HG02943 (cell line): ENCODE data around the gene SPEG.

Experiments
- ATAC-seq: cut with Tn5 transposase; IDR thresholded peaks from one replicate; pipeline ENCODE4 v1.9.1; 2021; ENCODE audit warnings: mild to moderate bottlenecking, low read depth, moderate library complexity; ENCODE audit not compliant: unreplicated experiment

Gene SPEG

DNA sequence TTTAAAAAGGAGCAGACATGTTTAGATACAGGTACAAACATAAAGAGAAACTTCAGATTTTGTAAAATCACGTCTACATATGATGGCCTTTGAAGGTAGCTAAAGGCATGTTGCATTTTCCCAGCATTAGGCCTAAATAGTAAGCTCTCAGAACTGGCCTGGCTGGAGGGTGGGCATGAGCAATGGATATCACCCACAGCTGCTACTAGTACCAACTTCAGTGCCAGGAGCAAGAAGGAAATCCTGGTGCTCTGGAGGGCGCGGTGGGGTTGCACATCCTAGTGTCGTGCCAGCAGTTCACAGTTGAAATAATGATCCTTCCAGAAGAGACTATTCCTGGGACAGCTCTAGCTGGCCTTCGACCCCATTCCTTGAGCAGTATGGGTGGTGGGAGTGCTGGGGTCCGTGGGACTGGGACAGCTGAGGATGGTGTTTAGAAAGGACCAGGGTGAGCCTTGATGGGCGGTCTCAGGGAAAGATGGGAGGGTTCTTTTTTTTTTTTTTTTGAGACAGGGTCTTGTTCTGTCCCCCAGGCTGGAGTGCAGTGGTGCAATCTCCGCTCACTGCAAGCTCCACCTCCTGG lies 11.6 kb upstream of the SPEG start:
- ATAC-seq = no peak

GRCh38 chr2:219423652-219424377 lies 10.8 kb upstream of the SPEG start:
- no peak for ATAC-seq

- ATAC-seq = no peak
Observed at GRCh38 chr2:219425238-219426067, 9.2 kb upstream of the SPEG start.

- ATAC-seq = no peak
Observed at GRCh38 chr2:219426068-219426443, 8.6 kb upstream of the SPEG start.

GRCh38 chr2:219426534-219427136 lies 8.0 kb upstream of the SPEG start:
- no peak for ATAC-seq

DNA sequence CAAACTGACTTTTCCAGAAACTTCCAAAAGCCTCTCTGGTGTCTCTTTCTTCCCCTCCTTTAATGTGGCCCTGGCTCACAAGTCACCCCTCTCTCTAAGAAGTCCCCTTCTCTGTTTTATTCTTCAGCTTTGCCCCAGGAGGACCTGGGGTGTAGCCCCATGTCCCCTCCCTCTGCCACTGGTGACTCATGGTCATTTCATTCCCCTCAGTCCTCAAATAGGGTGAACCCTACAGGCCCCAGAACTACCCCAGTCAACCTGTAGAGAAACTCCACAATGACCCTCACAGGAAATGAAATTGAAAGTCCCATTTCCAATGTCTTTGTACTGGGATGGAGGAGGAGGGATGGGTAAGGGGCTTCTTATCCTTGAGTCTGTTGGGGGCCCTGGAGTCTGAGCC lies 6.2 kb upstream of the SPEG start:
- no peak for ATAC-seq

GRCh38 chr2:219429958-219430606 lies 4.6 kb upstream of the SPEG start:
- ATAC-seq = no peak

GRCh38 chr2:219430633-219431615 lies 3.7 kb upstream of the SPEG start:
- no peak for ATAC-seq

- ATAC-seq = no peak
Observed at GRCh38 chr2:219433666-219434467, 776 bp upstream of the SPEG start.

DNA sequence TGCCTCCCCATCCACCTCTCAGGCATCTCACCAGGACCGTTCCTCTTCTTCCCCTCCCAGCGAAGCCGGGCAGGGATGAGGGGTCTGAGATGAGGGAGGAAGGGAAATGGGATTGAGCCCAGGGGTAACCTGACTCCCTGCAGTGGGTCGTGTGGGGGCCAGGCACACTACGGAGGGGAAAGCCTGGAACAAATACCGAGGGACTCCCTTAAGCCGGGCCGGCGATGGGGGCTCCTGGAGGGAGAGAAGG lies 250 bp upstream of the SPEG start:
- no peak for ATAC-seq

DNA sequence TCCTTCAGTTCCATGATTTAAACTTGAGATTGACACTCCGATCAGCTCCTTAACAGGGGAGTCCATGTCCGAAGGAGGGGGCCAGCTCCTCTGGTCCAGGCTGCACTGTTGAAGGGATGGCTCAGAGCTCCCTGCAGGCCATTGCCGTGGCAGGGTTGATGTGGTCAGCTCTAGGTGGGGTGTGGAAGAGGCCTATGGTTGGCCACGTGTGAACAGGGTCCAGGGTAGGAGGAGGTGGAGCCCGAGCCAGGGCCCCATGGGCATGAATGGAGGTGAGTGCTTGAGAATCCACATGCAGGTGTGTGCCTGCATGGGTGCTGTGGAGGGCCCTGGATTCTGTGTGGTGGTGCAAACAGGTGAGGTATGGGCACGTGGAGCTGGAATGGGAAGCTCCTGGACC lies 1.1 kb downstream of the SPEG start:
- no peak for ATAC-seq

GRCh38 chr2:219436491-219436890 lies 1.8 kb downstream of the SPEG start:
- ATAC-seq = no peak

DNA sequence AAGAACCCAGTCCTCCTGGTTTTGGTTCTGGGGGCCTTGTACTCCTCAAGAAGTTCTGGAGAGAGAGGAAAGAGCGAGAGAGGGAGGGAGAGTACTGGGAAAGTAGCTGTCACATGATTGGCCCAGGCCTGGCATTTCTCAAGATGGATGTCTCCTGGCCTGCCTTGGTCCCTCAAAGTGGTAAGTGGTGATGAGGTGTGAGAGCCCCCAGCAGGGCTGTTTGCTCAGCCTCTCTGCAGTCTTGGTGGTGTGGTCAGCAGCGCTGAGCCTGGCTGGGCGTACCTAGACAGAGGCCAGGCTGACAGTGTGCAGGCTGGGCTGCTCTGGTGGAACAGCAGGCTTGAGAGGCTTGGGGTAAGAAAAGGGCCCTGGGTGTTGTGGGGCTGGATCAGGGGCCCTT lies 2.5 kb downstream of the SPEG start:
- no peak for ATAC-seq

- no peak for ATAC-seq
Observed at GRCh38 chr2:219437690-219438206, 3.1 kb downstream of the SPEG start.

- ATAC-seq = no peak
Observed at GRCh38 chr2:219438453-219438852, 3.8 kb downstream of the SPEG start.

- ATAC-seq = no peak
Observed at GRCh38 chr2:219439506-219439905, 4.9 kb downstream of the SPEG start.

DNA sequence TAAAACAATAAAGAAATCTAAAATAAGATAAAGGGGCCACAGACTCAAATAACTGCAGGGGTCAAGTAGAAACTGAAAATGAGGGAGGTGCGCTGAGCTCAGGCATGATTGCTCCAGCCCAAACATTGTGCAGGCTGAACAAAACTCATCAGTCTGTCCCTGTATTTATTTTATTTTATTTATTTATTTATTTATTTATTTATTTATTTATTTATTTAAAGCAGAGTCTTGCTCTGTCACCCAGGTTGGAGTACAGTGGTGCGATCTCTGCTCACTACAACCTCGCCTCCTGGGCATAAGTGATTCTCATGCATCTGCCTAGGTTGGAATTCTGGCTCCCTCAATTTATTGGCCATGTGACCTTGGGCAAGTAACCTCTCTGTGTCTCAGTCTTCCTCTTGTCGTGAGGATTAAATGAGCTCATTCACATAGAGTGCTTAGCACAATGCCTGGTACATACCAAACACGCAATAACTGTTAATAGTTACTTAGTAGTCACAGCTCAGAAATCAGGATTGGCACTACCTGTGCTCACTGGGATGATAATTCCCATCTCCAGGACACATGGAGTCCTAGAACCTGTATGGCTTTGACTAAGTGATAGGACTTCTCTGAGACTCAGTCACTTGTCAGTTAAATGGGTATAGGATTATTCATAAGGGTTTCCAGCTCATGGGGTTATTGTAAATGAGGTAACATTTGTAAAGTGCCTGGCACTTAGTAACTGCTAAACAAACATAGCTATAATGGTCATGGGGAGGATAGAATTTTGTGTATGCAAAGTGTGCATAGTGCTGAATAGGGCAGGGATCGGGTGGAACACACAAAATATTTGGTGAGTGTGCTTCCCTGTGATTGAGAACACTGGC lies 6.0 kb downstream of the SPEG start:
- ATAC-seq = no peak
